ENCODE data around the gene MR1. TPM values are rescaled to one million over a fixed set of nuclear protein-coding genes. Genes with fewer than 3 reads are reported as not detected.
A peak's percentile ranks its signal among the peaks of the same experiment; 100 is the strongest.

Gene MR1
- total and polyA plus RNA-seq, 7 donors, result 0.70 to 3.0 (median 2.0) TPM

DNA sequence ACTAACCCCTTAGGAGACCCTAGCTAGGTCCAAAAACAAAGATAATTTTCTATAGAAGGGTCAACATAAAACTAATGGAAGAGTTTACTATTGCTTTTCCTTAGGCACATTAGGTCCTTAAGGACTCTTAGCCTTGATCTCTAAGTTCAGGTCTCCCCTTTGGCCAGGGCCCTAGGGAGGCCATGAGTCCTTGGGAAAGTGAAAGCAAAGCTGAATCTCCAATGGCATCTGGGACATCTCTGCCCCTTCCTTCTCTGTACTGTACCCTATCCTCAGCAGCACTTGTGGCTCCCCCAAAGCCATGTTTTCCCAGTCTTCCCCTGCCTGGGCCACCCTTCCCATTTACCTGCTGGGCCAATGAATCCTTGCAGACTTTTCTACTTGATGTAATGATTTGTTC is 69.1 kb downstream of the MR1 start:
- no peaks in the 10 kb centered on the region for H3K36me3 ChIP-seq (ENCODE audit: insufficient read depth in 1 of 2, low read depth in 1 of 2)
- H3K27me3 ChIP-seq (ENCODE audit: insufficient read depth in 3 of 3, low read length in 2 of 3), result no peaks in the 10 kb centered on the region
- TF ChIP-seq, protein P1, sequence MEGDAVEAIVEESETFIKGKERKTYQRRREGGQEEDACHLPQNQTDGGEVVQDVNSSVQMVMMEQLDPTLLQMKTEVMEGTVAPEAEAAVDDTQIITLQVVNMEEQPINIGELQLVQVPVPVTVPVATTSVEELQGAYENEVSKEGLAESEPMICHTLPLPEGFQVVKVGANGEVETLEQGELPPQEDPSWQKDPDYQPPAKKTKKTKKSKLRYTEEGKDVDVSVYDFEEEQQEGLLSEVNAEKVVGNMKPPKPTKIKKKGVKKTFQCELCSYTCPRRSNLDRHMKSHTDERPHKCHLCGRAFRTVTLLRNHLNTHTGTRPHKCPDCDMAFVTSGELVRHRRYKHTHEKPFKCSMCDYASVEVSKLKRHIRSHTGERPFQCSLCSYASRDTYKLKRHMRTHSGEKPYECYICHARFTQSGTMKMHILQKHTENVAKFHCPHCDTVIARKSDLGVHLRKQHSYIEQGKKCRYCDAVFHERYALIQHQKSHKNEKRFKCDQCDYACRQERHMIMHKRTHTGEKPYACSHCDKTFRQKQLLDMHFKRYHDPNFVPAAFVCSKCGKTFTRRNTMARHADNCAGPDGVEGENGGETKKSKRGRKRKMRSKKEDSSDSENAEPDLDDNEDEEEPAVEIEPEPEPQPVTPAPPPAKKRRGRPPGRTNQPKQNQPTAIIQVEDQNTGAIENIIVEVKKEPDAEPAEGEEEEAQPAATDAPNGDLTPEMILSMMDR (IDR thresholded peaks at IDR 0.05), result no peak
- ATAC-seq (no peak), DNase-seq (no peak)
- no peak overlapping the region for H3K27ac ChIP-seq
- no peaks in the 10 kb centered on the region for H3K9me3 ChIP-seq
- H3K4me3 ChIP-seq, result no peak overlapping the region
- H3K4me1 ChIP-seq, result peaks cover 35% of the 10 kb centered on the region
- intact Hi-C loops (cut with DNase I), result no loop called here

DNA sequence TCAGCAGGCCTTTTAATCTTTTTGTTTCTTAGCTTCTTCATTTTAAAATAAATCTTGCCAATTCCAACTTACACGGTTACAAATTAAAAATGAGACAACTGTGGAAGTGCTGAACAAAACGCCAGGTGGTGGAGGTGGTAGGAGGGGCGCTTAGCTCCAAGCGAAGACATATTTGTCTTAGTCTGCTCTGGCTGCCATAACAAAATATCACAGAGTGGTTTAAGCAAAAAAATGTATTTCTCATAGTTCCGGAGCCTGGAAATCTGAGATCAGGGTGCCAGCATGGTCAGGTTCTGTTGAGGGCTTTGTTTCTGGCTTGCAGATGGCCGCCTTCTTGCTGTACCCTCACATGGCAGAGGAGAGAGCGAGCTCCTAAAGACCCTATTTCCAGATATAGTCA is 69.6 kb downstream of the MR1 start:
- TF ChIP-seq, protein P1 (IDR thresholded peaks at IDR 0.05), result no peak
- Histone ChIP-seq H3K4me1 (peaks cover 35% of the 10 kb centered on the region), H3K36me3 (ENCODE audit: insufficient read depth in 1 of 2, low read depth in 1 of 2) (no peaks in the 10 kb centered on the region), H3K4me3 (no peak overlapping the region), H3K27ac (peak overlapping the region; percentile 17), H3K9me3 (no peaks in the 10 kb centered on the region), H3K27me3 (ENCODE audit: insufficient read depth in 3 of 3, low read length in 2 of 3) (no peaks in the 10 kb centered on the region)
- DNase-seq (no peak), ATAC-seq (no peak)
- intact Hi-C loops (cut with DNase I), result no loop called here
- 87 to 90% (median 88%) methylated on average over 7 of the region's 7 CpGs for WGBS, 3 donors

DNA sequence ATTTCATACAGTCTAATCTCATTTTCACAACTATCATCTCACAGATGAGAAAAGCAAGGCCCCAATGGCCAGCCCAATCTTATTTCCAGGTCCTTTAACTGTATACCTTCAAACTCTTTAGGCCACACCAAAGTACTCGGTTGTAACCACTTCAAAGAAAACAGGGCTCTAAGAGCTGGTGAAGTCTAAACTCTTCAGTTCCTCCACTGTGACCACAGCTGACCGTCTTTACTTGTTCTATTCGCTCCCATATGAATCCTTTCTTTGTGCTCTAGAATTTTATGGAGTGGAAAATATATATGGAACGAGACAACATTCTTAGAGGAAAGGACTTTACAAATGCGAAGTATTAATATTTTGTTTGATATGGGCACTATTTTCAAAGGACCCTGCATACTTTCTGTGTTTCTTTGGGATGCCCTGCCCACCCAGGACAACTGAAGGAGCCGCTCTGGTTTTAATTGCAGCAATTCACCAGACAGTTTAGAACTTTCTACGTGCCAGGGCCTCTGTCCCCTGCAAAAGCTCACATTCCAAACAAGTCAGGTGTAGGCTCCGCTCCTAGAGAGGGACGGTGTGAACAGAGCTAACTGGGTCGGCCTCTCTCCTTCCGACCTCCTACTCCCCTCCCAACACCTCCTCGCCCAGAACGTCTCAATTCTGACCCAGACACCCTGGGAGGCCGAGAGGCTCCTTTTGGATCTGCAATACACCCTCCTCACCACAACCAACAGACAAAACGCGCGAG is 70.4 kb downstream of the MR1 start:
- H3K36me3 ChIP-seq (ENCODE audit: insufficient read depth in 1 of 2, low read depth in 1 of 2), result no peaks in the 10 kb centered on the region
- no peaks in the 10 kb centered on the region for H3K9me3 ChIP-seq
- DNase-seq (no peak), ATAC-seq (peak; percentile 40 to 67 (median 50))
- H3K27ac ChIP-seq, result peak overlapping the region; percentile 89
- no peaks in the 10 kb centered on the region for H3K27me3 ChIP-seq (ENCODE audit: insufficient read depth in 3 of 3, low read length in 2 of 3)
- WGBS, 3 donors, result 29 to 31% (median 29%) methylated on average over 17 of the region's 17 CpGs
- H3K4me1 ChIP-seq, result peaks cover 33% of the 10 kb centered on the region
- TF ChIP-seq, protein P1 (IDR thresholded peaks at IDR 0.05), result peak; percentile 26
- peak overlapping the region; percentile 90 for H3K4me3 ChIP-seq
- intact Hi-C loops (cut with DNase I), result no loop called here

DNA sequence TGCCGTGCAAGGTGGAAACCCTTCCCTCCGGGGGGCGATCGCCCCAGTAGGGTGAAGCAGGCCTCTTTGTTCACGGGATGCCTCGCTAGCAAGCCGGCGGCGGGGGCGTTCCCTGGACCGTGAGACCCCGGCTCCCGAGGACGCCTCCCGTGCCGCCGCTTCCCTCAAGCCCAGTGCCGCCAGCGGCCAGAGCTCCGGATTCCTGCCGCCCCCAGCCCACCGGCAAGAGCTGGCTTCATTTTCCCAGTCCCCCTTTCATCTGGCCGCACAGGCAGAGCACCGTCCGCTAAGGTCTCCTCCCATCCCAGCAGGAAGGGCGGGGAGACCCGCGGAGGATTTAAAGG is 71.0 kb downstream of the MR1 start:
- Histone ChIP-seq H3K36me3 (ENCODE audit: insufficient read depth in 1 of 2, low read depth in 1 of 2) (no peaks in the 10 kb centered on the region), H3K27ac (peak overlapping the region; percentile 89), H3K9me3 (no peaks in the 10 kb centered on the region), H3K4me1 (peaks cover 27% of the 10 kb centered on the region), H3K4me3 (peak overlapping the region; percentile 90), H3K27me3 (ENCODE audit: insufficient read depth in 3 of 3, low read length in 2 of 3) (no peaks in the 10 kb centered on the region)
- WGBS, 3 donors, result 0 to 1% (median 0%) methylated on average over 15 to 28 of the region's 28 CpGs
- peak; percentile 60 to 72 for DNase-seq
- TF ChIP-seq, protein P1 (IDR thresholded peaks at IDR 0.05), result no peak
- intact Hi-C loops (cut with DNase I), result no loop called here
- peak in 1 of 4 donors; percentile 47 for ATAC-seq
